Caki2 (cell line): ENCODE results near the gene TEDC2. TPM values are rescaled to one million over a fixed set of nuclear protein-coding genes. Genes with fewer than 3 reads are reported as not detected.
A peak's percentile ranks its signal among the peaks of the same experiment; 100 is the strongest.

ENCODE experiments used
- DNase-seq: peaks from one replicate; pipeline ENCODE4 v3.0.0-alpha.2; 2015; ENCODE audit warnings: low read depth
- in situ Hi-C: cut with HindIII; loops from 2 replicates; pipeline ENCODE4 v1.10.0; 2016; ENCODE audit warnings: low sequenced_read_pairs, low pct_unique_long_range_greater_than_20kb, mixed read lengths
- total RNA-seq: library from RNA; depleted of rRNA; stranded (reverse); fragments of >200 nt; shearing (Covaris generic); gene quantifications from 2 replicates; pipeline ENCODE4 v1.2.3, GENCODE V29; 2014; ENCODE audit warnings: low replicate concordance

Gene TEDC2
- total RNA-seq, 1 experiment from 2014 or later = 39.9 TPM

GRCh38 chr16:2500430-2500917, 40.6 kb downstream of the TEDC2 start:
- in situ Hi-C loops = loop anchor here (25.0 kb wide), 1 partner anchor 463 kb away; the partner anchor contains the start of genes NHERF2, NTHL1 and TSC2
- DNase-seq = no peak

GRCh38 chr16:2500918-2501750, 41.2 kb downstream of the TEDC2 start:
- peak; percentile 97 for DNase-seq
- in situ Hi-C loops = loop anchor here (25.0 kb wide), 1 partner anchor 464 kb away; the partner anchor contains the start of genes NHERF2, NTHL1 and TSC2

- in situ Hi-C loops = loop anchor here (25.0 kb wide), 1 partner anchor 465 kb away; the partner anchor contains the start of genes NHERF2, NTHL1 and TSC2
- DNase-seq = no peak
Measured at GRCh38 chr16:2501946-2502895, 42.3 kb downstream of the TEDC2 start.

GRCh38 chr16:2505695-2506094, 45.8 kb downstream of the TEDC2 start:
- in situ Hi-C loops = loop anchor here (25.0 kb wide), 1 partner anchor 468 kb away; the partner anchor contains the start of genes NHERF2, NTHL1 and TSC2
- DNase-seq = no peak

- in situ Hi-C loops = loop anchor here (25.0 kb wide), 1 partner anchor 470 kb away; the partner anchor contains the start of genes NHERF2, NTHL1 and TSC2
- DNase-seq = no peak
Measured at GRCh38 chr16:2507052-2507659, 47.2 kb downstream of the TEDC2 start.

GRCh38 chr16:2507665-2508064, 47.8 kb downstream of the TEDC2 start:
- DNase-seq = no peak
- in situ Hi-C loops = loop anchor here (25.0 kb wide), 1 partner anchor 470 kb away; the partner anchor contains the start of genes NHERF2, NTHL1 and TSC2

GRCh38 chr16:2508722-2509400, 49.0 kb downstream of the TEDC2 start:
- in situ Hi-C loops = loop anchor here (25.0 kb wide), 1 partner anchor 472 kb away; the partner anchor contains the start of genes NHERF2, NTHL1 and TSC2
- DNase-seq = no peak

GRCh38 chr16:2511128-2511800, 51.4 kb downstream of the TEDC2 start:
- DNase-seq = peak; percentile 85
- in situ Hi-C loops = loop anchor here (25.0 kb wide), 1 partner anchor 474 kb away; the partner anchor contains the start of genes NHERF2, NTHL1 and TSC2

- in situ Hi-C loops = loop anchor here (25.0 kb wide), 1 partner anchor 475 kb away; the partner anchor contains the start of genes NHERF2, NTHL1 and TSC2
- no peak for DNase-seq
Measured at GRCh38 chr16:2511996-2512734, 52.3 kb downstream of the TEDC2 start.

GRCh38 chr16:2512735-2513404, 53.0 kb downstream of the TEDC2 start:
- in situ Hi-C loops = loop anchor here (25.0 kb wide), 1 partner anchor 476 kb away; the partner anchor contains the start of genes NHERF2, NTHL1 and TSC2
- DNase-seq = no peak

GRCh38 chr16:2513405-2514332, 53.8 kb downstream of the TEDC2 start, which contains the start of gene ATP6V0C:
TSS of gene ATP6V0C (plus strand) at chr16:2513952. CDS start at chr16:2514104, 152 bp downstream.
- peak; percentile 97 for DNase-seq
- in situ Hi-C loops = loop anchor here (25.0 kb wide), 1 partner anchor 476 kb away; the partner anchor contains the start of genes NHERF2, NTHL1 and TSC2
